Tongue (tissue), 2 donors: ENCODE data around the gene TEC. TPM values are rescaled to one million over a fixed set of nuclear protein-coding genes. Genes with fewer than 3 reads are reported as not detected.
"Not testable (repeated sequence)": the region's sequence is repeated elsewhere in the genome, so short reads cannot be mapped to it uniquely, and the experiment has no call there.

Experiments
- DNase-seq: peaks from one replicate; pipeline ENCODE4 v3.0.0-alpha.2; 2015
- total RNA-seq: library from RNA; depleted of rRNA; stranded (reverse); fragments of >200 nt; gene quantifications from one replicate; pipeline ENCODE4 v1.2.3, GENCODE V29; 2014

Gene TEC
- total RNA-seq, 1 donor from 2014 or later, result 3.2 TPM

- no peak for DNase-seq
Measured at GRCh38 chr4:48242511-48243195, 27.0 kb downstream of the TEC start.

GRCh38 chr4:48241731-48242130, 27.9 kb downstream of the TEC start:
- no peak for DNase-seq

- peak; percentile 49 for DNase-seq
Measured at GRCh38 chr4:48237996-48238645, 31.5 kb downstream of the TEC start.

GRCh38 chr4:48235050-48235449, 34.6 kb downstream of the TEC start:
- DNase-seq, result no peak

GRCh38 chr4:48234575-48234974, 35.1 kb downstream of the TEC start:
- no peak for DNase-seq

GRCh38 chr4:48228949-48229348, 40.7 kb downstream of the TEC start:
- DNase-seq, result no peak

GRCh38 chr4:48227662-48228061, 42.0 kb downstream of the TEC start:
- DNase-seq, result no peak

GRCh38 chr4:48226199-48226598, 43.4 kb downstream of the TEC start:
- no peak for DNase-seq

GRCh38 chr4:48225368-48226141, 44.1 kb downstream of the TEC start:
- no peak for DNase-seq

- DNase-seq, result no peak
Measured at GRCh38 chr4:48224606-48225005, 45.0 kb downstream of the TEC start.

- no peak for DNase-seq
Measured at GRCh38 chr4:48223633-48224295, 45.9 kb downstream of the TEC start.

GRCh38 chr4:48222491-48222890, 47.1 kb downstream of the TEC start:
- no peak for DNase-seq

GRCh38 chr4:48219430-48219829, 50.2 kb downstream of the TEC start:
- DNase-seq, result not testable (repeated sequence)

- no peak for DNase-seq
Measured at GRCh38 chr4:48216563-48216962, 53.1 kb downstream of the TEC start.

GRCh38 chr4:48215977-48216376, 53.7 kb downstream of the TEC start:
- no peak for DNase-seq

- no peak for DNase-seq
Measured at GRCh38 chr4:48212165-48212564, 57.5 kb downstream of the TEC start.

- DNase-seq, result no peak
Measured at GRCh38 chr4:48210966-48211328, 58.7 kb downstream of the TEC start.

GRCh38 chr4:48205626-48206025, 64.0 kb downstream of the TEC start:
- DNase-seq, result peak; percentile 7

- DNase-seq, result peak; percentile 24
Measured at GRCh38 chr4:48205107-48205506, 64.5 kb downstream of the TEC start.

- no peak for DNase-seq
Measured at GRCh38 chr4:48203819-48204218, 65.8 kb downstream of the TEC start.

- no peak for DNase-seq
Measured at GRCh38 chr4:48197643-48198237, 71.9 kb downstream of the TEC start.

GRCh38 chr4:48196758-48197504, 72.7 kb downstream of the TEC start:
- no peak for DNase-seq
